Measurements from ENCODE around the gene INPP5D.
"Not testable (repeated sequence)": the region's sequence is repeated elsewhere in the genome, so short reads cannot be mapped to it uniquely, and the experiment has no call there.

Gene INPP5D

GRCh38 chr2:233193738-233194137 is 133.6 kb downstream of the INPP5D start:
- Mint-ChIP-seq H3K9me3 (no peaks in the 10 kb centered on the region), H3K4me3 (no peak overlapping the region), H3K27me3 (ENCODE audit: low read depth) (peaks cover 9% of the 10 kb centered on the region), H3K27ac (no peak overlapping the region), H3K4me1 (no peaks in the 10 kb centered on the region), H3K36me3 (ENCODE audit: low read depth) (no peaks in the 10 kb centered on the region)
- no peak for TF ChIP-seq CTCF (IDR thresholded peaks at IDR 0.05; ENCODE audit: unreplicated experiment in 3 of 3)

- Mint-ChIP-seq H3K27ac (no peak overlapping the region), H3K36me3 (ENCODE audit: low read depth) (no peaks in the 10 kb centered on the region), H3K27me3 (ENCODE audit: low read depth) (peaks cover 5% of the 10 kb centered on the region), H3K9me3 (no peaks in the 10 kb centered on the region), H3K4me1 (no peaks in the 10 kb centered on the region), H3K4me3 (no peak overlapping the region)
- TF ChIP-seq CTCF (IDR thresholded peaks at IDR 0.05; ENCODE audit: unreplicated experiment in 3 of 3) = no peak
Observed at GRCh38 chr2:233195027-233195426, 134.9 kb downstream of the INPP5D start.

GRCh38 chr2:233197022-233197421 is 136.9 kb downstream of the INPP5D start:
- Mint-ChIP-seq H3K4me1 (no peaks in the 10 kb centered on the region), H3K27ac (no peak overlapping the region), H3K4me3 (no peak overlapping the region), H3K27me3 (ENCODE audit: low read depth) (no peaks in the 10 kb centered on the region), H3K9me3 (no peaks in the 10 kb centered on the region), H3K36me3 (ENCODE audit: low read depth) (no peaks in the 10 kb centered on the region)
- TF ChIP-seq CTCF (IDR thresholded peaks at IDR 0.05; ENCODE audit: unreplicated experiment in 3 of 3) = no peak

- Mint-ChIP-seq H3K27ac (no peak overlapping the region), H3K9me3 (peaks cover 3% of the 10 kb centered on the region), H3K4me3 (no peak overlapping the region), H3K36me3 (ENCODE audit: low read depth) (no peaks in the 10 kb centered on the region), H3K27me3 (ENCODE audit: low read depth) (peaks cover 4% of the 10 kb centered on the region), H3K4me1 (no peaks in the 10 kb centered on the region)
- TF ChIP-seq CTCF (IDR thresholded peaks at IDR 0.05; ENCODE audit: unreplicated experiment in 3 of 3) = no peak
Observed at GRCh38 chr2:233198026-233198425, 137.9 kb downstream of the INPP5D start.

GRCh38 chr2:233199870-233200269 is 139.7 kb downstream of the INPP5D start:
- Mint-ChIP-seq H3K9me3 (peaks cover 10% of the 10 kb centered on the region), H3K27ac (no peak overlapping the region), H3K27me3 (ENCODE audit: low read depth) (peaks cover 7% of the 10 kb centered on the region), H3K4me3 (no peak overlapping the region), H3K4me1 (no peaks in the 10 kb centered on the region), H3K36me3 (ENCODE audit: low read depth) (no peaks in the 10 kb centered on the region)
- TF ChIP-seq CTCF (IDR thresholded peaks at IDR 0.05; ENCODE audit: unreplicated experiment in 3 of 3) = no peak

- H3K27ac Mint-ChIP-seq; H3K27me3 Mint-ChIP-seq (ENCODE audit: low read depth); H3K4me1 Mint-ChIP-seq; H3K9me3 Mint-ChIP-seq; H3K4me3 Mint-ChIP-seq; H3K36me3 Mint-ChIP-seq (ENCODE audit: low read depth): not testable (repeated sequence)
Observed at GRCh38 chr2:233200790-233201189, 140.6 kb downstream of the INPP5D start.
